Stimulated activated CD8-positive, alpha-beta memory T cell treated with anti-CD3 and anti-CD28 coated beads, Interleukin-4, amount 100 ng/mL, for 24 hours (primary cell): ENCODE measurements around the gene TMEM134.
"Not testable (repeated sequence)": the region's sequence is repeated elsewhere in the genome, so short reads cannot be mapped to it uniquely, and the experiment has no call there.

Experiments
- DNase-seq: peaks from one replicate; pipeline ENCODE4 v3.0.0-alpha.2; 2020; ENCODE audit warnings: low read depth

Gene TMEM134

DNA sequence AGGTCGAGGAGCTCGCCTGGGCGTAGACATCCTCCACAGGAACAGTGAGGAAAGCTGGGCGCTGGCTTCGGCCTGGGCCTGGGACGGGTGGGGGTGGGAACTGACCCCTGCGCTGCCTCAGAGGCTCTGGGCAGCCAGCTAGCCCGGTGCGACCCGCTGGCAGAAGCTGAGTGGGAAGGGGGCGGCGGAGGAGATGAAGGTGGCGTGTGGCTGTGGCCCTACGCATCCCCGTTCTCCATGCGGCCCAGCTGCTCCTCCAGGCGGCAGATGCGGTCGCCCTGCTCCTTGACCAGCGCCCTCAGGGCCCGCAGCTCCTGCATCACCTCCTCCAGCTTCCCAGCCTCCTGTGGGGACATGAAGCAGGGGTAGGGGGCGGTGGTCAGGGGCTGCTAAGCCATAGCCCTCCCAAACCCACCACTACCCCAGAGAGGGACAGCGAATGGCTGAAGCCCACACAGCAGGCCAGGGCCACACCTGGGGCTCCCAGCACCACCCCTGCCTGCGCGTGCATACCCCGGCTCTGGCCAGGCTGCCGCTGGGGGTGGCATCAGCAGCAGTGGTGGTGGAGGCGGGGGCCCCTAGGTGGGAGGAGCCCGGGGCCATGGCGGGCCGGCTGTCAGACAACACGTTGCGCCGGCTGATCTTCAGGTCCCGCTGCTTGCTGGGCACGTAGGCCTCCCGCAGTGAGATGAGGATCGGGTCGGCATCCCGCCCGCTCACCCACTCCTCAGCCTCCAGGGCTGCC lies 30.7 kb downstream of the TMEM134 start:
- peak; percentile 73 for DNase-seq

DNA sequence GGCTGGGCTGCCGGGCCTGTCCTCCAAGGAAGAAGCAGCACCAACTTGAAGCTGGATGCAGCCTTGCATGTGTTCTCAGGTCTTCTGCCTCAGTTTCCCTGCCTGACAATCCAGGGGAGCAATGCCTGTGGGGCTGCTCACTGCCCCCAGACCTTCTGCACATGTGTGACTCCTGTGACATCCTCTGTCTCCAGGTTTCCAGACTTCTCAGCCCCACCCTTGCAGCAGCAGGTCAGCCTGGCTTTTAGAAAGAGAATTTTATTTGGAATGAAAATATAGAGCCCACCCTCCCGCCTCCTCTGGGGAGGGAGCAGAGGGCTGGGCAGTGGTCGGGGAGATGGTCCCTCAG lies 31.3 kb downstream of the TMEM134 start:
- no peak for DNase-seq

DNA sequence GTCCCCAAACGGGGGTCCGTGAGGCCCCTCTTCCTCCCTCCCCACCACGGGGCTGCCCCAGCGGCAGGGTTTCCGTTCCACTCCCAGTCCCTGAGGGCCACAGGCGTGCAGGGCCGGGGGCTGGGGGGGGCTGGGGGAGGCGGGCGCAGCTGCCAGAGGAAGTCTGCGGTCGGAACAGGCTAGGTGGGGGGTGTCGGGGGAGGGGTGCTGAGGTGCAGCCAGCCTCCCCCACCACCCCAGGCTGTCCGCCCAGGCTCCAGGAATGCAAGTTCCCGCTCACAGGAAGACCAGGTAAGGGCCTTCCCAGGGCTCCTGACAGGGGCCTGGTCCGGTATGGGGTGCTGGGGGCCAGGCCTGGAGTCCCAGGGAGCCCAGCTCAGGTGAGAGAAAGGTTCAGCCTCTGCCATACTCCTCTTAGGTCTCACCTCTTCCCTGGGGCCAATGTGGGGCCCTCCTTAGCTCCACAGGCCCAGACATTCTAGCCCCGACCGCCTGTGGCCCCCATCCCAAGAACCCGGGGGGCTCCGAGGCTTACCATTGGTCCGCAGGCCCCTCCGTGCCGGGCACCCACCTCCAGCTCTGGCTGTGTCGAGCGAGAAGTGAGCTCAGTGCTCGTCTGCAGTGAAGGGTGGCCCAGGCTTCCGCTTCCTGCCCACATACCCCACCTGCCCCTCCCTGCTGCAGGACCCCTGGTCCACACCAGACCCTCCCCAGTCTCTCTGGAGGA lies 31.8 kb downstream of the TMEM134 start, which contains the start of gene PTPRCAP:
TSS of gene PTPRCAP (minus strand) at position 601 of the 727 bp plus-strand sequence. CDS start at position 538, 63 bp downstream.
- DNase-seq = peak; percentile 73

DNA sequence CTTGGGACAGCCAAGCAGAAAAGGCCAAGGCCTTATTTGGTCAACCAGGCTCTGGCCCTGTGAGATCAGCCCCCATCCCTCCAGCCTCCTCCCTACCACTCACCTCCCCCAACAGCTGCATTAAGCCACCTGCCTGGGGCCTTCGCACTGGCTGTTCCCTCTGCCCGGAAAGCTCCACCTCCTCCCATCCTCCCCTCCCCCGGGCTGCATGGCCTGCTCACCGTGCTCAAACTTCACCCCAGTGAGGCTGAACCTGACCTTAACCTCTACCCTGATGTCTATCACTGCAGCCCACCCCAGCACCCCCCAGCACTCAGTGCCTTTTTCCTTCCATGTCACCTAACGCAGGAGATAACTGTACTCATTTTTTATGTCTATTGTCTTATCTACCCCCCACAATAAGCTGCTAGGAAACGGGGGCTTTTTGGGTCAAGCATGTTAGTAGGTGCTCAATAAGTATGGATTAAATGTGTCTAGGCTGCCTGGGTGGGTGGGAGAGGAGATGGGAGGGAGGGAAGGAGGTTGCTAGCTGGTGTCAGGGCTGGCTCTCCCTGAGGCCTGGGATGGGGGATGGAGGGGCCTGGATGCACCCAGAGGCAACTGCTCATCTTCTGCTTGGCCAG lies 32.5 kb downstream of the TMEM134 start:
- peak; percentile 74 for DNase-seq

DNA sequence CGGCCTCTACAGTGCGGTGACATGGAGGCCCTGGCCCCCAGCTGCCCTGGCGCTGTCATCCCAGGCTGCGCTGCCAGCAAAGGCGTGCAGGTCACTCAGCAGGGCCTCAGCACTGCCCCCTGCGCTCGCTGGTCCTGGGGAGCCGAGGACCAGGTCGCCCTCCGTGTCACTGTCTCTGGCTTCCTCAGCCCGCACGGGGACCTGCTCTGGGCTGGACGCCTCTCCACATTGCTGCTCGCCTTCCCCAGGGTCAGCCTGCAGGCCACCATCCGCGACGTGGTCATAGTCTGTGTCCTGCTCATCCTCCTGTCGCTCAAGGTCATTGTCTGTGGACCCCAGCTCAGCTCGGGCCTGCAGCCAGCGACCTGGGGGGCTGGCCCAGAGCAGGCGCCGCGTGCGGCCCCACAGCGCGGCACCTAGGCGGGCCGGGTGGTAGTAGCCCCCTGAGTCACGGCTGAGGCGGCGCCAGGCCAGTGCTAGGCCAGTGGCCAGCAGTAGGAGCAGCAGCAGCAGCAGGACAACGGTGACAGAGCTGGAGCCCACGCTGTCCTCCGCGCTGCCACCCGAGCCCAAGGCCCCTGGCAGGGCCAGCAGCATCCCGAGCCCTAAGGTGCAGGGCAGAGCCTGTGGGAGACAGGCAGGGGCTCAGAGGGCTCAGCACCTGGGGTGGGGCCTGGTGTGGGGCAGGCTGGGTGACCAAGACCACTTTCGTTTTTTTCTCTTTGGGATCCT lies 33.2 kb downstream of the TMEM134 start:
- no peak for DNase-seq

DNA sequence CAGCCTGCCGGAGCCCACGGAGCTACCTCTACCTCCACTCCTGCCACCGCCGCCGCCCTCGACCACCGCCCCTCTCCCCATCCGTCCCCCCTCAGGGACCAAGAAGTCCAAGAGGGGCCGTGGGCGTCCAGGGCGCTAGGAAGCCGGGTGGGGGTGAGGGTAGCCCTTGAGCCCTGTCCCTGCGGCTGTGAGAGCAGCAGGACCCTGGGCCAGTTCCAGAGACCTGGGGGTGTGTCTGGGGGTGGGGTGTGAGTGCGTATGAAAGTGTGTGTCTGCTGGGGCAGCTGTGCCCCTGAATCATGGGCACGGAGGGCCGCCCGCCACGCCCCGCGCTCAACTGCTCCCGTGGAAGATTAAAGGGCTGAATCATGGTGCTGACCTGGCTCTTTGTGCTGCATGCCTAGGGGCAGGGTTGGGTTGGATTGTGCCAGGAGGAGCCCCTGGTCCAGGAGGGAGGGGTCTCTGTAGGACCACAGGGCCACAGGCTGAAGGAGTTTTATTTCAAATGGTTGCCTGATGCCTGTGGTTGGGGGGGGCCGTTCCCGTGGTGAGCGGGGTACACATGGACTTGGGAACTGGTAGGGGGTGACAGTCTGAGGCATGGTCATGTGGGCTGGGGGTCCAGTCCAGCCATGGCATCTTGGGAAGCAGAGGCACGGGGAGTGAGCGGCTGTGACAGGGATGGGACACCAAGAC lies 33.9 kb downstream of the TMEM134 start:
- no peak for DNase-seq

DNA sequence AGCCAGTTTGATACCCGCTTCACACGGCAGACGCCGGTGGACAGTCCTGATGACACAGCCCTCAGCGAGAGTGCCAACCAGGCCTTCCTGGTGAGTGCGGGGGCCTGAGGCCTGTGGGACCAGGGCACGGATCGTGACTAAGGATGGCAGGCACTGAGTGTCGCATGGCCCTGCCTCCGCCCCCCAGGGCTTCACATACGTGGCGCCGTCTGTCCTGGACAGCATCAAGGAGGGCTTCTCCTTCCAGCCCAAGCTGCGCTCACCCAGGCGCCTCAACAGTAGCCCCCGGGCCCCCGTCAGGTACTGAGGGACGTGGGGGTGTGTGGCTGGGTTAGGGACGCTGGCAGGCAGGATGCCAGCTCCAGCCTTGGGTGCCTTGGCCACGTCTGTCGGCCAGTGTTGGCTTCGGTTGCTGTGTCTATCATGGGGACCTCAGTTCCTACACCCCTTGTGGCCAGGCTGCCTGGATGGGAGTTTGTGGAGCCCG lies 34.6 kb downstream of the TMEM134 start:
- DNase-seq = no peak

DNA sequence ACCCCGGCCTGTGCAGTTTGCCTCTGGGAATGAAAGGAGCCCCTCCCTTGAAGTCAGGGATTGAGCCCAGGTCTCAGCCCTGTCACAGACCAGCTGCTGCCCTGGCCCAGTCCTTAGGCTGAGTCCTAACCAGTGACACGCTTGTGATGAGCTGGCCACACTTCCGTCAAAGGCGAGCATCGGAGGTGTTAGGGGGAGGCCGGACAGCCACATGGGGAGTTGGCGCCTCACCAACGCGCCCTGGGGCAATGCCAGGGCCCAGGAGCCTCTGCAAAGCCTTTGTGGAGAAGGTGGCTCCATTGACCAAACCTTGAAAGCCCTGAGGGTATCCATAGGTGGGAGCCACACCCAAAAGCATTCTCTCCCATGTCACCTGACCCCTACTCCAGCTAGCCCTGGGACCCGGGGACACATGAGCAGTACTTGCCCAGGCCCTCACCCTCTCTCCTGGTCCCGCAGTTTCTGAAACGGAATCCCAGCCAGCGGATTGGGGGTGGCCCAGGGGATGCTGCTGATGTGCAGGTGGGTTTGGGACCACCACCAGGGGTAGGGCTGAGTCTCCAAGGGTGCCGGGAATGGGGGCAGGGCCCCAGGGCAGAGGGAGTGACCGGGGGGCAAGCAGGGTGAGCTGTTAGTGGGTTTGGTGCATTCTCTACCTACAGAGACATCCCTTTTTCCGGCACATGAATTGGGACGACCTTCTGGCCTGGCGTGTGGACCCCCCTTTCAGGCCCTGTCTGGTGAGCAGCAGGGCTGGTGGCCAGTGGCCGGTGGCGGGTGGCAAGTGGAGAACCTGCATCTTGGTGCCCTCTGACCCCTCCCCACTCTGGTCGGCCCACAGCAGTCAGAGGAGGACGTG lies 35.3 kb downstream of the TMEM134 start:
- no peak for DNase-seq

DNA sequence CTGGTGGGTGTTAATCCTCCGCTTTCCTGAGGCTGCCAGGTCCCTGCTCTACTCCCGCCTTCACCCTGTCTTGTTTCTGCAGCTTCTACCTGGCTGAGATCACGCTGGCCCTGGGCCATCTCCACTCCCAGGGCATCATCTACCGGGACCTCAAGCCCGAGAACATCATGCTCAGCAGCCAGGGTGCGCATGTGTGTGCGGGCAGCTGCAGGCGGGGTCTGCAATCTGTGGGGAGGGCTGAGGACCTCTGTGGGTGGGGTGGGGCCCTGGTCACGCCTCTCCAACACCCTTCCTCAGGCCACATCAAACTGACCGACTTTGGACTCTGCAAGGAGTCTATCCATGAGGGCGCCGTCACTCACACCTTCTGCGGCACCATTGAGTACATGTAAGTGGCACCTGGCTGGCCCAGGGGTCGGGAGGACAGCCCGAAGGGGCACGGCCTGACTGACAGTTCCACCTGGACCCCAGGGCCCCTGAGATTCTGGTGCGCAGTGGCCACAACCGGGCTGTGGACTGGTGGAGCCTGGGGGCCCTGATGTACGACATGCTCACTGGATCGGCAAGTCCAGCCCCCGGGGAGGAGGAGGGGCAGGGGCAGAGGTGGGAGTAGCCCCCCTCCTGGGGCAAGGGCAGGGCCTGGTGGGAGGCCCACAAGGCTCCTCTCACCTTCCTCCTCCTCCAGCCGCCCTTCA lies 36.2 kb downstream of the TMEM134 start:
- no peak for DNase-seq

DNA sequence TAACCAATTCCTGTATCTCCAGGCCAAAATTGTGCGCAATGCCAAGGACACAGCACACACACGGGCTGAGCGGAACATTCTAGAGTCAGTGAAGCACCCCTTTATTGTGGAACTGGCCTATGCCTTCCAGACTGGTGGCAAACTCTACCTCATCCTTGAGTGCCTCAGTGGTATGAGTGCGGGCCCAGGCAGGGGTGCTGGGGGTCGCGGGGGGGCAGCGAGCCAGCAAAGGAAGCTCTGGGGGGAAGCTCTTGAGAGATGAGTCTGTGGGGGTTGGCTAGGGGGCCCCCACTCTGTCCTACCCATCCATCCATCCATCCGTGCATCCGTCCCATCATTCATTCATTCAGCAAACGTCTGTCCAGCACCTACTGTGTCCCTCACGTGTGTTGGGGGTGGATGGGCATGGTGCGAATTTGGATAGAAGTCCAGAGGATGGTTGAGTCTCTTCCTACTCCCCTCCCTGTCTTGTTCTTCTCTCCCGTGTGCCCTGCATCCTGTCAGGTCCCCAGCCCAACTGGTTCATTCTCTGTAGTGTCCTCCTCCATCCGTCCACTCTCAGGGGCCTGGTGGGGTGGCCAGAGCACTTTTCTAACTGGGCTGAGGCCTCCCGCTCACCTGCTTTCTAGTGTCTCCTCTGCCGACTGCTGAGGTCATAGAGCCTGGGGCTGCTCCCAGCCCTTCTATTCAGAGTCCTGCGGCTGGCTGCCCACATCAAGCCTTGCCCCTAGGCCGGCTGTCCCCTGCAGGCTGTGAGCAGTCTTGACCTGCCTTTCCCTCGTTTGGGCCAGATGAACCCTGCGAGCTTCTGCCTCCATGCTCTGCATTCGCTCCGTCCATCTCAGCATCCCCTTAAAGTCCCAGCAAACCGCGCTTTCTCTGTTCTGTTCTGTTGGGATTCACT lies 37.5 kb downstream of the TMEM134 start:
- DNase-seq = no peak

DNA sequence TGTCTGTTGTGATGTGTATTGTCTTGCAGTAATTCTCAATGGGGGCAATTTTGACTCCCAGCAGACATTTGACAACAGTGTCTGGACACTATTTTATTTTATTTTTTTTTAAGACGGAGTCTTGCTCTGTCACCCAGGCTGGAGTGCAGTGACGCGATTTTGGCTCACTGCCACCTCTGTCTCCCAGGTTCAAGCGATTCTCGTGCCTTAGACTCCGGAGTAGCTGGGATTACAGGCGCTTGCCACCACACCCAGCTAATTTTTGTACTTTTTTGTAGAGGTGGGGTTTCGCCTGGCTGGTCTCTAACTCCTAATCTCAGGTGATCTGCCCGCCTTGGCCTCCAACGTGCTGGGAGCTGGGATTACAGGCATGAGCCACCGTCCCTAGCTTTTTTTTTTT lies 39.3 kb downstream of the TMEM134 start:
- no peak for DNase-seq

DNA sequence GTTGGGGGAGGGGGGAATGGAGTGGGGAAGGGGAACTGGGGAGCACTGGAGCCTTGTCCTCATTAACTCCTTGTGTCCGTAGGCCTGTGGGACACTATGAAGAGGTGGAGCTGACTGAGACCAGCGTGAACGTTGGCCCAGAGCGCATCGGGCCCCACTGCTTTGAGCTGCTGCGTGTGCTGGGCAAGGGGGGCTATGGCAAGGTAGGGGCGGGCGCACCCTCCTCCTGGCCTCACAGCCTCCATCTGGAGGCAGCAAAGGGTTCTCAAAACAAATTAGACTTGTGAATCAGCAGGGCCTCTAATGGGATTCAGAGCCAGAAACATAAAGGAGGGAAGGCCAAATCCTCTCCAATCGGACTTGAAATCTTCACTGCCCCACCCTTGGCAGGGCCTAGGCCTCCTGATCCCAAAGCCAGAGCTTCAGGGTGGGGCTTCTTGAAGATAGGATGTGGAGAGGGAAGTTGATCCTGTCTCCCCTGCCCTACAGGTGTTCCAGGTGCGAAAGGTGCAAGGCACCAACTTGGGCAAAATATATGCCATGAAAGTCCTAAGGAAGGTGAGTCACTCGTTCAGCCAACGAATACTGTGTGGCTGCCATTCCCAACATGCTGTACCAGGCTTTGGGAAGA lies 39.9 kb downstream of the TMEM134 start:
- no peak for DNase-seq

DNA sequence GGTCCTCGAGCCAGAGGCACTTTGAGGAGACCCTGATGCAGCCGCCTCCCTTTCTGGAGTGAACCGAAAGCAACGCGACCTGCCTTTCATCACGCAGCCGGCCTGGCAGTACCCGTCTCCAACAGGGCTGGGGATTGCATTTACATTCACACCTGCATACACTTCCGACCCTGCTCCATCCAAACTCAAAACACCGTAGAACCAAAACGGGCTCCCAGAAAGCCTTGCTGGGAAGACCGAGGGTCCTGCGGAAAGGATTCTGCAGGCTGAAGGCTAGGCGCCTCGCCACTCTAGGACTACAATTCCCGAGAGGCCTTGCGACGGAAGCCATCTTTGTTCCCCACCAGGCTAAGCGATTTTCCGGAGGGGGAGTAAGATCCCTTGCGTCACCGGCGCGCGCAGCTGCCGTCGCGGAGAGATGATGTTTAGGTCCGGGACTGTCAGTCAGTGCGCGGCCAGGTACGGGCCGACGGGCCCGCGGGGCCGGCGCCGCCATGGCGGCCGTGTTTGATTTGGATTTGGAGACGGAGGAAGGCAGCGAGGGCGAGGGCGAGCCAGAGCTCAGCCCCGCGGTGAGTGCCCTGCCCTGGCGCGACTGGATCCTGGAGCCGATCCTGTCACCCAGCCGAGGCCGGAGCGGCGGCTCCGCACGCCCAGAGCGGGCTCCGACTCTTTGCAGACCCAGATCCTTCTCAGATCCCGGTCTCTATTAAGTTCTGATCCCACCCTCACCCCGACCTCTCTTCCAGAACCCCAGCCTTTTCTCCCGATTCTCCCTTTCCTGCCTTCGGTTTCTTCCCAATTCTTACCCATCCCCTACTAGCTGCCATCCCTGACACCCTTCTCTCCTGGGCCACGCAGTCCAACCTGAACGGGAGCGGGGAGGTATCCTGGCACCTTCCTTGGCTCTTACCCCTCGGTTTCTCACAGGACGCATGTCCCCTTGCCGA lies 40.7 kb downstream of the TMEM134 start, which contains the start of gene RPS6KB2:
TSS of gene RPS6KB2 (plus strand) at position 443 of the 950 bp plus-strand sequence. CDS start at position 495, 52 bp downstream.
- peak; percentile 99 for DNase-seq

DNA sequence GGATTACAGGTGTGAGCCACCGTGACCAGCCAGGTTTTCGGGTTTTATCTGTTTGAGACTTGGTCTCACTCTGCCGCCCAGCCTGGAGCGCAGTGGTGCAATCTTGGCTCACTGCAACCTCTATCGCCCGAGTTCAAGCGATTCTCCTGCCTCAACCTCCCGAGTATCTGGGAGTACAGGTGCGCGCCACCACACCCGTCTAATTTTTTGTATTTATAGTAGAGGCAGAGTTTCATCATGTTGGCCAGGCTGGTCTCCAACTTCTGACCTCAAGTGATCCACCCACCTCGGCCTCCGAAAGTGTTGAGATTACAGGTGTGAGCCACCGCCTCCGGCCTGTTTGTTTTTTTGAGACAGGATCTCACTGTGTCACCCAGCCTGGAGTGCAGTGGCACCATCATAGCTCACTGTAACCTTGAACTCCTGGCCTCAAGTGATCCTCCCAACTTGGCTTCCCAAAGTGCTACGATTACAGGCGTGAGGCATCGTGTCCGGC lies 41.6 kb downstream of the TMEM134 start:
- DNase-seq = not testable (repeated sequence)

DNA sequence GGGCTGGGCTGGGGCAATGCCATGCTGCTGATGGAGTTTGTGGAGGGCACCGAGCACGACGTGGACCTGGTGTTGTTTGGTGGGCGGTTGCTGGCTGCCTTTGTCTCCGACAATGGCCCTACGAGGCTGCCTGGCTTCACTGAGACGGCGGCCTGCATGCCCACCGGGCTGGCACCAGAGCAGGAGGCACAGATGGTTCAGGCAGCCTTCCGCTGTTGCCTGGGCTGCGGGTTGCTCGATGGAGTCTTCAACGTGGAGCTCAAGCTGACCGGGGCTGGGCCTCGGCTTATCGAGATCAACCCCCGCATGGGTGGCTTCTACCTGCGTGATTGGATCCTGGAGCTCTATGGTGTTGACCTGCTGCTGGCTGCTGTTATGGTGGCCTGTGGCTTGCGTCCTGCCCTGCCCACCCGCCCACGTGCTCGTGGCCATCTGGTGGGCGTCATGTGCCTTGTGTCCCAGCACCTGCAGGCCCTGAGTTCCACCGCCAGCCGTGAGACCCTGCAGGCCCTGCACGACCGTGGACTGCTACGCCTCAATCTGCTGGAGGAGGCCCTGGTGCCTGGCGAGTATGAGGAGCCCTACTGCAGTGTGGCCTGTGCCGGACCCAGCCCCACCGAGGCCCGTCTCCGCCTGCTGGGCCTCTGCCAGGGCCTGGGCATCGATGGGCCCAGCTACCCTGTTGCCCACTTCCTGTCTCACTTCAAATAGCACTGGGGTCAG lies 45.0 kb downstream of the TMEM134 start:
- no peak for DNase-seq

DNA sequence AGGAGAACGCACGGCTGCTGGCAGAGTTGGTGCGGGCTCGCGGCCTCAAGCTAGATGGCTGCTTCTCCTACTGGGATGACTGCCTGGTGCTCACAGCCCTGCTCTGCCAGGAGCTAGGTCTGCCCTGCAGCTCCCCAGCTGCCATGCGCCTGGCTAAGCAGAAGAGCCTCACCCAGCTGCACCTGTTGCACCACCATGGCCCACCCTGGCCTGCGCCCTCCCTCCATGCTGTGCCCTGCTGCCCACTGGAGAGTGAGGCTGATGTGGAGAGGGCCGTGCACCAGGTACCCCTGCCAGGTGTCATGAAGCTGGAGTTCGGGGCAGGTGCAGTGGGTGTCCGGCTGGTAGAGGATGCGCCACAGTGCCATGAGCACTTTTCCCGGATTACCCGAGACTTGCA lies 45.6 kb downstream of the TMEM134 start:
- DNase-seq = no peak
